AG10803 (cell line): ENCODE data around the gene PRR15L.
"Not testable (repeated sequence)": the region's sequence is repeated elsewhere in the genome, so short reads cannot be mapped to it uniquely, and the experiment has no call there.

Source experiments
- DNase-seq: peaks from one replicate; pipeline ENCODE4 v3.0.0; 2010; ENCODE audit warnings: low read depth
- H3K4me3 ChIP-seq: 2 replicates; pipeline ENCODE4 v1.5.1; 2011; ENCODE audit warnings: mild to moderate bottlenecking, low read length, control low read depth
- CTCF ChIP-seq: conservative IDR thresholded peaks from 2 replicates; pipeline ENCODE4 v1.5.1; 2011; ENCODE audit warnings: mild to moderate bottlenecking, low read length, control low read depth, inconsistent platforms

PRR15L gene

GRCh38 chr17:47945080-47945479, 12.6 kb downstream of the PRR15L start:
- peak; percentile 25 for DNase-seq
- no peak overlapping the region for H3K4me3 ChIP-seq
- no peak for TF ChIP-seq CTCF

GRCh38 chr17:47942568-47942967, 15.1 kb downstream of the PRR15L start:
- H3K4me3 ChIP-seq, result peak overlapping the region; percentile 88
- no peak for DNase-seq
- no peak for TF ChIP-seq CTCF

- TF ChIP-seq CTCF, result no peak
- no peak for DNase-seq
- peak overlapping the region; percentile 88 for H3K4me3 ChIP-seq
Observed at GRCh38 chr17:47942096-47942510, 15.6 kb downstream of the PRR15L start.

GRCh38 chr17:47941246-47942095, 16.2 kb downstream of the PRR15L start, which contains the start of gene PNPO:
Gene PNPO, plus strand, starts transcription at chr17:47941571. Its CDS starts 105 bp downstream, at chr17:47941676.
- peak; percentile 98 for DNase-seq
- no peak for TF ChIP-seq CTCF
- peak within 1 kb of the TSS; percentile 88 for H3K4me3 ChIP-seq

- no peak for TF ChIP-seq CTCF
- DNase-seq, result no peak
- no peak overlapping the region for H3K4me3 ChIP-seq
Observed at GRCh38 chr17:47937941-47938340, 19.7 kb downstream of the PRR15L start.

- DNase-seq, result peak; percentile 80
- no peak overlapping the region for H3K4me3 ChIP-seq
- TF ChIP-seq CTCF, result no peak
Observed at GRCh38 chr17:47935961-47936360, 21.7 kb downstream of the PRR15L start.

GRCh38 chr17:47935468-47935867, 22.2 kb downstream of the PRR15L start:
- H3K4me3 ChIP-seq, DNase-seq: not testable (repeated sequence)
